T-helper 2 cell treated with Interferon-gamma antibody and Interleukin-4, amounts not matched to agents 100 ng/mL and 5 ng/mL, for 36 hours (primary cell): ENCODE results near the gene MEF2B. TPM values are rescaled to one million over a fixed set of nuclear protein-coding genes. Genes with fewer than 3 reads are reported as not detected.
"Not testable (repeated sequence)": the region's sequence is repeated elsewhere in the genome, so short reads cannot be mapped to it uniquely, and the experiment has no call there.

Source experiments
- intact Hi-C: fragments of 100-400 bp; cut with micrococcal nuclease; formaldehyde crosslinking; loops from one replicate; pipeline ENCODE4 v1.15.1; 2023
- total RNA-seq: library from RNA; stranded (reverse); gene quantifications from 2 replicates; pipeline ENCODE4 v1.2.3, GENCODE V29; 2022

Gene MEF2B
- total RNA-seq, 1 donor from 2014 or later, result 3.3 TPM

DNA sequence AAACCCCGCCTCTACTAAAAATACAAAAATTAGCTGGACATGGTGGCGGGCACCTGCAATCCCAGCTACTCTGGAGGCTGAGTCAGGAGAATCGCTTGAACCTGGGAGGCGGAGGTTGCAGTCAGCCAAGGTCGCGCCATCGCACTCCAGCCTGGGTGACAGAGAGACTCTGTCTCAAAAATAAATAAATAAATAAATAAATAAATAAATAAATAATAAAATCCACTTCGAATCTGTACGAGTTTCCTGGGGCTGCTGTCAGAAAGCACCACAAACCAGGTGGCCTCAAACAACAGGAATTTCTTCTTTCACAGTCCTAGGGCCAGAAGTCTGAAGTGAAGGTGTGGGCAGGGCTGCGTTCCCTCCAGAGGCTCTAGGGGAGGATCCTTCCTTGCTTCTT is 67.5 kb downstream of the MEF2B start:
- intact Hi-C loops, result not testable (repeated sequence)

DNA sequence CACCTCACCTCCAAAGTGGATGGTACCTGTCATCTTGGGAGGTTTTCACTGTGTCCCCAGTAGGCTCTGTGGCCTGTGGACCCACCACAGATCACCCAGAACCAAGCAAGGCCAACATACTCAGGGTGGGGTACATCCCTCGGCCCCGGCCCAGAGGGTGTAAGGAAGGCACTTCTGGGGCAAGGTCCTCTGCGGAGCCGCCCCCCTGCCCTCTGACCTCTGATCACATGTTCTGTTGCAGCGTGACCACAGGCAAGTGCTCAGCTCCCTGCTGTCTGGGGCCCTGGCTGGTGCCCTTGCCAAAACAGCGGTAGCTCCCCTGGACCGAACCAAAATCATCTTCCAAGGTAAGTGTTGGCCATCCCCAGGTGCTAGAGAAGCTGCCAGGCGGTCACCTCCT is 68.5 kb downstream of the MEF2B start:
- intact Hi-C loops, result no loop called here

- intact Hi-C loops, result no loop called here
These were observed 71.1 kb downstream of the MEF2B start for GRCh38 chr19:19098703-19099632.

GRCh38 chr19:19098084-19098702 is 71.9 kb downstream of the MEF2B start:
- intact Hi-C loops, result no loop called here

DNA sequence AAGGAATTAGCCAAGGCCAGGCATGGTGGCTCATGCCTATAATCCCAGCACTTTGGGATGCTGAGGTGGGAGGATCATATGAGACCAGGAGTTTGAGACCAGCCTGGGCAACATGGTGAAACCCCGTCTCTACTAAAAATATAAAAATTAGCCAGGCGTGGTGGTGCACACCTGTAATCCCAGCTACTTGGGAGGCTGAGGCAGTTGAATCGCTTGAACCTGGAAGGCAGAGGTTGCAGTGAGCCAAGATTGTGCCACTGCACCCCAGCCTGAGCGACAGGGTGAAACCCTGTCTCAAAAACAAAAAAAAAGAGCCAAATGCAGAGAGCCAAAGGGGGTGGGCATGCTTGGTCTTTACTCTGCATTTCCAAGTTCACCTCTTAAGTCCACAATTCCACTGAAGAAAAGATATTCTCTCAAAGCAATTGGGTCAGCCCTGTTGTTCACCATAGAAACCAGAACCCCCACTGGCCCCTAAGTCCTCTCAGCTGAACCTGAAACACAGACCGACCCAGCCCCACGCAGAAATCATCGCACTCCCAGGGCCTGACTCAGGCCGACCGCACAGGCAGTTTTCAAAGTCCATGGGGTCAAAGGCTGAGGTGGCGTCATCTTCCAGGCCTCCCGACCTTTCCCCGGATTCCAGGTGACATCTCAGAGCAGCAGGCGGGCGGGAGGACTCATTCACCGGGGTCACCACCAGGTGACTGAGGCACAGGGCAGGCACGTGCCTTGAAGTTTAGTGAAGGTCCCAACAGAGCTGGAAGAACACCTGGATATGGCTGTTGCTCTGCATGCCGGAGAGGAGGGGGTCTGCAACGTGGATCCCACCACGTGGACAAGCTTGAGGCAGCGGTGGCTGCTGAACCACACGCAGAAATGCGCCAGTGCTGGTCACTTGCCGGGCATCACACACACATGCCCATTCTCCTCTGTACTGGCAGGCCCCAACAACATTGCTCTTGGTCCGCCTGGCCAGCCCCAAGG is 73.1 kb downstream of the MEF2B start:
- intact Hi-C loops, result no loop called here

GRCh38 chr19:19095691-19096090 is 74.4 kb downstream of the MEF2B start:
- intact Hi-C loops, result no loop called here

Other genes starting within 250 kb of the MEF2B start
- not detected in 2 replicates for gene HOMER3, start 229.0 kb downstream of the MEF2B start, total RNA-seq
- 127 and 133 TPM in 2 replicates for gene SUGP2, start 136.7 kb downstream of the MEF2B start, total RNA-seq
- 38.4 and 39.9 TPM in 2 replicates for gene ARMC6, start 136.7 kb downstream of the MEF2B start, total RNA-seq
- 17.4 and 18.6 TPM in 2 replicates for gene SLC25A42, start 106.3 kb downstream of the MEF2B start, total RNA-seq
- 19.4 and 24.0 TPM in 2 replicates for gene TMEM161A, start 31.8 kb downstream of the MEF2B start, total RNA-seq
- 31.5 and 38.6 TPM in 2 replicates for gene BORCS8, start 21.9 kb upstream of the MEF2B start, total RNA-seq
- 115 and 117 TPM in 2 replicates for gene RFXANK, start 22.0 kb upstream of the MEF2B start, total RNA-seq
- 43.9 and 45.9 TPM in 2 replicates for gene NR2C2AP, start 33.2 kb upstream of the MEF2B start, total RNA-seq
- gene NCAN, start 41.7 kb upstream of the MEF2B start, total RNA-seq, result 0.48 TPM in 1 of 2 replicates, not detected in the other
- not detected in 2 replicates for gene TM6SF2, start 103.0 kb upstream of the MEF2B start, total RNA-seq
- gene SUGP1, start 150.2 kb upstream of the MEF2B start, total RNA-seq, result 66.7 and 73.3 TPM in 2 replicates
- 77.7 and 82.7 TPM in 2 replicates for gene MAU2, start 150.6 kb upstream of the MEF2B start, total RNA-seq
- 123 and 129 TPM in 2 replicates for gene GATAD2A, start 235.4 kb upstream of the MEF2B start, total RNA-seq